CD14-positive monocyte (primary cell): ENCODE measurements around the gene APMAP. TPM values are rescaled to one million over a fixed set of nuclear protein-coding genes. Genes with fewer than 3 reads are reported as not detected.

Source experiments
- DNase-seq, 3 donors: peaks; one replicate each; pipeline ENCODE4 v3.0.0-alpha.2; 2011 to 2022
- H2AFZ ChIP-seq: 2 replicates; pipeline ENCODE4 v1.6.0; 2012; ENCODE audit warnings: mild to moderate bottlenecking, low read depth, low read length, inconsistent platforms; ENCODE audit not compliant: insufficient read depth, poor library complexity, severe bottlenecking
- H3K27ac ChIP-seq, 2 donors: 1 replicate in 1 of 2; 2 replicates in 1 of 2; pipeline ENCODE4 v1.5.1; 2012 to 2013; ENCODE audit warnings: low read length in 2 of 2, control low read depth in 1 of 2, inconsistent platforms in 1 of 2, low read depth in 1 of 2, mild to moderate bottlenecking in 1 of 2
- H3K27me3 ChIP-seq, 2 donors: one replicate each; pipeline versions ENCODE4 v1.6.0 to v1.6.1; 2011 to 2013; ENCODE audit warnings: low read length in 2 of 2; ENCODE audit not compliant: control insufficient read depth in 2 of 2, insufficient read depth in 2 of 2
- H3K36me3 ChIP-seq, 2 donors: replicated peaks in 1 of 2; 1 replicate in 1 of 2; 2 replicates in 1 of 2; pipeline versions ENCODE4 v1.5.1 to v1.6.1; 2012 to 2013; ENCODE audit warnings: low read length in 2 of 2, control low read depth in 1 of 2, inconsistent platforms in 1 of 2, mild to moderate bottlenecking in 1 of 2; ENCODE audit not compliant: insufficient read depth in 2 of 2, control insufficient read depth in 1 of 2
- H3K4me1 ChIP-seq, 2 donors: 1 replicate in 1 of 2; 2 replicates in 1 of 2; pipeline versions ENCODE4 v1.5.1 to v1.6.1; 2012 to 2013; ENCODE audit warnings: low read length in 2 of 2, control low read depth in 1 of 2, inconsistent platforms in 1 of 2, mild to moderate bottlenecking in 1 of 2, moderate library complexity in 1 of 2; ENCODE audit not compliant: insufficient read depth in 2 of 2, control insufficient read depth in 1 of 2
- H3K4me2 ChIP-seq: replicated peaks from 2 replicates; pipeline ENCODE3; 2012; ENCODE audit warnings: low read length, moderate library complexity, mild to moderate bottlenecking; ENCODE audit not compliant: poor library complexity, severe bottlenecking; ENCODE audit errors: extremely low read depth
- H3K4me3 ChIP-seq, 3 experiments: fragments of 200-600 bp in 1 of 3; sonication (generic) in 1 of 3; replicated peaks in 1 of 3; 1 replicate in 2 of 3; 2 replicates in 1 of 3; pipeline ENCODE4 v1.5.1; 2011 to 2013; ENCODE audit warnings: low read length in 3 of 3, mild to moderate bottlenecking in 3 of 3, control low read depth in 2 of 3, low read depth in 2 of 3, inconsistent platforms in 1 of 3, moderate library complexity in 1 of 3
- H3K79me2 ChIP-seq: 2 replicates; pipeline ENCODE4 v1.6.0; 2012; ENCODE audit warnings: mild to moderate bottlenecking, control low read depth, inconsistent platforms, low read length, moderate library complexity; ENCODE audit not compliant: insufficient read depth
- H3K9ac ChIP-seq: 2 replicates; pipeline ENCODE4 v1.6.0; 2017; ENCODE audit warnings: low read length, mild to moderate bottlenecking; ENCODE audit not compliant: insufficient read depth, poor library complexity, severe bottlenecking
- H3K9me3 ChIP-seq, 2 donors: replicated peaks in 1 of 2; 1 replicate in 1 of 2; 2 replicates in 1 of 2; pipeline versions ENCODE4 v1.5.1 to v1.6.1; 2012 to 2013; ENCODE audit warnings: low read length in 2 of 2, control low read depth in 1 of 2; ENCODE audit not compliant: control insufficient read depth in 1 of 2, insufficient read depth in 1 of 2
- H4K20me1 ChIP-seq: 2 replicates; pipeline ENCODE4 v1.6.0; 2012; ENCODE audit warnings: mild to moderate bottlenecking, low read length, control low read depth, moderate library complexity; ENCODE audit not compliant: insufficient read depth
- H3K27ac Mint-ChIP-seq, 7 donors: one replicate each; pipeline ENCODE4 v1.8.0; 2020; ENCODE audit warnings: mild to moderate bottlenecking in 7 of 7, mixed read lengths in 7 of 7, moderate library complexity in 6 of 7, inconsistent platforms in 2 of 7
- H3K27me3 Mint-ChIP-seq, 3 donors: one replicate each; pipeline ENCODE4 v1.8.0; 2021 to 2022; ENCODE audit warnings: low read depth in 3 of 3, mild to moderate bottlenecking in 3 of 3, mixed read lengths in 3 of 3, moderate library complexity in 3 of 3, inconsistent platforms in 1 of 3
- H3K36me3 Mint-ChIP-seq, 2 donors: one replicate each; pipeline ENCODE4 v1.8.0; 2020; ENCODE audit warnings: mixed read lengths in 2 of 2, inconsistent platforms in 1 of 2, mild to moderate bottlenecking in 1 of 2
- H3K4me1 Mint-ChIP-seq: one replicate; pipeline ENCODE4 v1.8.0; 2020; ENCODE audit warnings: mild to moderate bottlenecking, mixed read lengths
- H3K4me3 Mint-ChIP-seq, 2 donors: one replicate each; pipeline ENCODE4 v1.8.0; 2020; ENCODE audit warnings: mild to moderate bottlenecking in 2 of 2, mixed read lengths in 2 of 2, moderate library complexity in 1 of 2
- H3K9me3 Mint-ChIP-seq, 7 donors: one replicate each; pipeline ENCODE4 v1.8.0; 2020 to 2022; ENCODE audit warnings: mixed read lengths in 7 of 7, mild to moderate bottlenecking in 6 of 7, moderate library complexity in 6 of 7, inconsistent platforms in 2 of 7
- WGBS: methylation state at CpG from one replicate; pipeline ENCODE4 v1.1.5; 2013; ENCODE audit warnings: missing lambda C conversion rate; ENCODE audit not compliant: insufficient coverage; 5-methylcytosine and 5-hydroxymethylcytosine counted together
- intact Hi-C, 2 donors: fragments of 100-400 bp; cut with micrococcal nuclease; formaldehyde crosslinking; loops; one replicate each; pipeline versions ENCODE4 v1.15.0 to v1.15.1; 2023
- polyA plus RNA-seq, 3 donors: library from polyadenylated mRNA; depleted of rRNA in 1 of 3; unstranded in 2 of 3; stranded (reverse) in 1 of 3; fragments of 300-500 nt in 2 of 3; fragments of >200 nt in 1 of 3; fragmentation: Illumina TruSeq in 2 of 3; gene quantifications; 1 replicate in 2 of 3; 2 replicates in 1 of 3; pipeline ENCODE4 v1.2.3, GENCODE V29; 2012 to 2021
- TF ChIP-seq, protein P1 (sequence below): fragments of 200-600 bp; IDR thresholded peaks from one replicate; pipeline ENCODE4 v1.8.0; 2022; ENCODE audit warnings: antibody characterized with exemption, mild to moderate bottlenecking

The APMAP gene
- polyA plus RNA-seq, 3 donors, result 26.9 to 74.0 (median 73.2) TPM

DNA sequence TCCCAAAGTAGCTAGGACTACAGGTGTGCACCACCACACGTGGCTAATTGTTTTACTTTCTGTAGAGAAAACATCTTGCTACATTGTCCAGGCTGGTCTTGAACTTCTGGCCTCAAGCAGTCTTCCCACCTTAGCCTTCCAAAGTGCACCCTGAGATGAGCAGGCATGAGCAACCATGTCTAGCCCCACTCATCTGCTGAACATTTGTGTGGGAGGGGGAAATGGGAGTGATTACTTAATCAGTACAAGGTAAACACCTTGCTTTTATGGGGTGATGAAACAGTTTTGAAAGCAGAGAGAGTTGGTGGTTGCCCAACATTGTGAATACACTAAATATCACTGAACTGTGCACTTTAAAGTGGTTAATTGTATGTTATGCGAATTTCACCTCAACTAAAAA is 5.3 kb downstream of the APMAP start:
- Histone ChIP-seq H3K27me3 (no peaks in the 10 kb centered on the region), H2AFZ (no peak overlapping the region), H3K4me1 (peaks cover 66 to 94% of the 10 kb centered on the region in 2 donors), H3K4me3 (no peak overlapping the region), H3K27ac (peak overlapping the region in 1 of 2 donors; percentile 87), H3K79me2 (peaks cover 94% of the 10 kb centered on the region), H3K9ac (no peak overlapping the region), H3K4me2 (no peak overlapping the region), H4K20me1 (peaks cover 8% of the 10 kb centered on the region), H3K9me3 (no peaks in the 10 kb centered on the region), H3K36me3 (peaks cover 0 to 9% of the 10 kb centered on the region in 2 donors)
- no peak for DNase-seq
- peaks cover 0 to 3% (median 2%) of the 10 kb centered on the region in 3 donors for H3K27me3 Mint-ChIP-seq
- H3K36me3 Mint-ChIP-seq, result peaks cover 19 to 22% of the 10 kb centered on the region in 2 donors
- no peak overlapping the region for H3K4me3 Mint-ChIP-seq
- H3K27ac Mint-ChIP-seq, result peak overlapping the region in 1 of 7 donors; percentile 75
- H3K4me1 Mint-ChIP-seq, result peaks cover 96% of the 10 kb centered on the region
- H3K9me3 Mint-ChIP-seq, result no peaks in the 10 kb centered on the region
- TF ChIP-seq, protein P1, sequence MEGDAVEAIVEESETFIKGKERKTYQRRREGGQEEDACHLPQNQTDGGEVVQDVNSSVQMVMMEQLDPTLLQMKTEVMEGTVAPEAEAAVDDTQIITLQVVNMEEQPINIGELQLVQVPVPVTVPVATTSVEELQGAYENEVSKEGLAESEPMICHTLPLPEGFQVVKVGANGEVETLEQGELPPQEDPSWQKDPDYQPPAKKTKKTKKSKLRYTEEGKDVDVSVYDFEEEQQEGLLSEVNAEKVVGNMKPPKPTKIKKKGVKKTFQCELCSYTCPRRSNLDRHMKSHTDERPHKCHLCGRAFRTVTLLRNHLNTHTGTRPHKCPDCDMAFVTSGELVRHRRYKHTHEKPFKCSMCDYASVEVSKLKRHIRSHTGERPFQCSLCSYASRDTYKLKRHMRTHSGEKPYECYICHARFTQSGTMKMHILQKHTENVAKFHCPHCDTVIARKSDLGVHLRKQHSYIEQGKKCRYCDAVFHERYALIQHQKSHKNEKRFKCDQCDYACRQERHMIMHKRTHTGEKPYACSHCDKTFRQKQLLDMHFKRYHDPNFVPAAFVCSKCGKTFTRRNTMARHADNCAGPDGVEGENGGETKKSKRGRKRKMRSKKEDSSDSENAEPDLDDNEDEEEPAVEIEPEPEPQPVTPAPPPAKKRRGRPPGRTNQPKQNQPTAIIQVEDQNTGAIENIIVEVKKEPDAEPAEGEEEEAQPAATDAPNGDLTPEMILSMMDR, result no peak
- no CpG with 5 or more reads among the region's 2 CpGs for WGBS
- intact Hi-C loops, result no loop called here

DNA sequence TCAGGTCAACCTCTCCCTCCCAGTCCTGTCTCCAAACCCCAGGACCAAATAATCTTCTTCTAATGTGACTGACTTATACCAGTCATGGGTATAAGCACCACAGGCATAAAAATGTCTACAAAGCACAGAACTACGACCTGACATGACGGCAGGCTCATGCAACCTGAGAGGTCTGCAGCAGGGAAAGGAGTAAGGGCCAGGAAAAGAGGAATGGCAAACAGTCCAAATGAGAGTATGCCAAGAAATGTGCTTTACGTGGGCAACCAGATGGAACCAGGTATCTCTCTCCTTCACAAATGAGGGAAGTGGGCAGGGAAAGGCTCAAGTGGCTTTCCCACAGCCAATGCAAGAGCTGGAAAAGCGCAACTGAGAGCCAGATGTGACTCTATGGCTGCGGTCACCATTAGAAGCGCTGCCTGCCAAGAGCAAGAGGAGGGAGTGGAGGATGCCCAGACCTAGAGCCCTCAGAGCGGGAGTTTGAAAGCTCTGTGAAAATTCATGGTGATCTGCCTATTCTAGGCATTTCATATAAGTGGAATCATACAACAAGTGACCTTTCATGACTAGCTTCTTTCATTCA is 6.0 kb downstream of the APMAP start:
- Mint-ChIP-seq H3K36me3 (peaks cover 21 to 24% of the 10 kb centered on the region in 2 donors), H3K4me3 (no peak overlapping the region), H3K27ac (peak overlapping the region in 6 of 7 donors; percentile 71 to 87 (median 80)), H3K9me3 (no peaks in the 10 kb centered on the region), H3K4me1 (peaks cover 97% of the 10 kb centered on the region), H3K27me3 (peaks cover 0 to 3% (median 2%) of the 10 kb centered on the region in 3 donors)
- Histone ChIP-seq H3K4me3 (no peak overlapping the region), H3K27ac (peak overlapping the region; percentile 20 to 87), H2AFZ (no peak overlapping the region), H3K27me3 (no peaks in the 10 kb centered on the region), H3K4me2 (no peak overlapping the region), H4K20me1 (peaks cover 8% of the 10 kb centered on the region), H3K9me3 (no peaks in the 10 kb centered on the region), H3K4me1 (peaks cover 66 to 94% of the 10 kb centered on the region in 2 donors), H3K36me3 (peaks cover 0 to 9% of the 10 kb centered on the region in 2 donors), H3K9ac (no peak overlapping the region), H3K79me2 (peaks cover 87% of the 10 kb centered on the region)
- 96% methylated on average over 6 of the region's 7 CpGs for WGBS
- intact Hi-C loops, result no loop called here
- DNase-seq, result no peak
- TF ChIP-seq, protein P1, result no peak
